SK-N-SH treated with all-trans-retinoic acid at 6 μM for 48 hours (cell line): Measurements from ENCODE around the gene FTO.

Experiments used
- ARNTL ChIP-seq: fragments of 450-650 bp; formaldehyde crosslinking; IDR thresholded peaks from 2 replicates; pipeline ENCODE4 v1.5.0; 2020; ENCODE audit warnings: low read depth, mild to moderate bottlenecking, moderate library complexity, borderline replicate concordance
- CSDC2 ChIP-seq: fragments of 250-450 bp; sonication (Bioruptor Pico); IDR thresholded peaks from 2 replicates; pipeline ENCODE4 v1.5.0; 2020; ENCODE audit warnings: mild to moderate bottlenecking, moderate library complexity
- CSRNP3 ChIP-seq: fragments of 250-450 bp; sonication (Bioruptor Pico); IDR thresholded peaks from 2 replicates; pipeline ENCODE4 v1.5.1; 2021; ENCODE audit warnings: mild to moderate bottlenecking, moderate library complexity
- ESRRG ChIP-seq: fragments of 250-450 bp; sonication (Bioruptor Pico); IDR thresholded peaks from 2 replicates; pipeline ENCODE4 v1.6.1; 2021; ENCODE audit warnings: mild to moderate bottlenecking
- ISL1 ChIP-seq: fragments of 250-450 bp; sonication (Bioruptor Pico); IDR thresholded peaks from 2 replicates; pipeline ENCODE4 v2.1.2; 2022; ENCODE audit warnings: mild to moderate bottlenecking, moderate library complexity
- POU6F1 ChIP-seq: fragments of 250-450 bp; sonication (Bioruptor Pico); IDR thresholded peaks from 2 replicates; pipeline ENCODE4 v1.8.0; 2021; ENCODE audit warnings: low read depth, mild to moderate bottlenecking, moderate library complexity, borderline replicate concordance
- RARB ChIP-seq: fragments of 250-450 bp; sonication (Bioruptor Pico); IDR thresholded peaks from 2 replicates; pipeline ENCODE4 v1.8.0; 2021; ENCODE audit warnings: mild to moderate bottlenecking, moderate library complexity
- TCF4 ChIP-seq: fragments of 250-450 bp; sonication (Bioruptor Pico); IDR thresholded peaks from 2 replicates; pipeline ENCODE4 v1.8.0; 2021; ENCODE audit warnings: mild to moderate bottlenecking, moderate library complexity, borderline replicate concordance
- TSHZ2 ChIP-seq: fragments of 250-450 bp; sonication (Bioruptor Pico); IDR thresholded peaks from 2 replicates; pipeline ENCODE4 v1.5.0; 2020; ENCODE audit warnings: mild to moderate bottlenecking, moderate library complexity
- ZFP3 ChIP-seq: fragments of 250-450 bp; sonication (Bioruptor Pico); IDR thresholded peaks from 2 replicates; pipeline ENCODE4 v1.5.0; 2020; ENCODE audit warnings: mild to moderate bottlenecking, moderate library complexity
- ZFP30 ChIP-seq: fragments of 450-650 bp; formaldehyde crosslinking; IDR thresholded peaks from 2 replicates; pipeline ENCODE4 v1.5.0; 2022; ENCODE audit warnings: mild to moderate bottlenecking, moderate library complexity
- ZNF8 ChIP-seq: fragments of 450-650 bp; formaldehyde crosslinking; IDR thresholded peaks from 2 replicates; pipeline ENCODE4 v1.5.0; 2020; ENCODE audit warnings: mild to moderate bottlenecking, moderate library complexity
- TF ChIP-seq, protein P1 (sequence below): fragments of 250-450 bp; sonication (Bioruptor Pico); IDR thresholded peaks from 2 replicates; pipeline ENCODE4 v1.5.1; 2020; ENCODE audit warnings: low read depth, mild to moderate bottlenecking, moderate library complexity

DNA sequence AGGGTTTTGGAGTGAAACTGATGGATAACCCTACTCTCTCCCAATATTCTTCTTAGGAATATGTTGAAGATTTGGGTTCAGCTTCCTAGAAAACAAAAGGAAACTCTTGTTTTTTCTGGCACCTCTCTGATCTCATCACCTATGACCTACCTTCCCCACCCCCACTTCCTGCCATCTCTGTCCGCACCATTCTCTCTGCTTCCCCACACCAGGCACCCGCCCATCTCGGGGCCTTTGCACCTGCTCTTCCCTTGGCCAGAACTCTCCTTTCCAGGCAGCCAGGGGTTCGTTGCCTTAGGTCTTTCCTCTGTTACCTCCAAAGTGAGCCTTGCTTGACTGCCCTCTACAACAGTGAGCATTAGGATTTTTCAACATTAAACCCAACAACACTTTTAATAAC lies 423.0 kb downstream of the FTO start:
- TF ChIP-seq CSRNP3 (CRISPR knock-in tag) (no peak), RARB (no peak), ARNTL (no peak), ZFP3 (no peak), ZFP30 (CRISPR knock-in tag) (no peak), ESRRG (CRISPR knock-in tag) (no peak), CSDC2 (no peak), TSHZ2 (CRISPR knock-in tag) (no peak), ZNF8 (CRISPR knock-in tag) (no peak), ISL1 (no peak), TCF4 (no peak), POU6F1 (CRISPR knock-in tag) (no peak)
- TF ChIP-seq, protein P1, sequence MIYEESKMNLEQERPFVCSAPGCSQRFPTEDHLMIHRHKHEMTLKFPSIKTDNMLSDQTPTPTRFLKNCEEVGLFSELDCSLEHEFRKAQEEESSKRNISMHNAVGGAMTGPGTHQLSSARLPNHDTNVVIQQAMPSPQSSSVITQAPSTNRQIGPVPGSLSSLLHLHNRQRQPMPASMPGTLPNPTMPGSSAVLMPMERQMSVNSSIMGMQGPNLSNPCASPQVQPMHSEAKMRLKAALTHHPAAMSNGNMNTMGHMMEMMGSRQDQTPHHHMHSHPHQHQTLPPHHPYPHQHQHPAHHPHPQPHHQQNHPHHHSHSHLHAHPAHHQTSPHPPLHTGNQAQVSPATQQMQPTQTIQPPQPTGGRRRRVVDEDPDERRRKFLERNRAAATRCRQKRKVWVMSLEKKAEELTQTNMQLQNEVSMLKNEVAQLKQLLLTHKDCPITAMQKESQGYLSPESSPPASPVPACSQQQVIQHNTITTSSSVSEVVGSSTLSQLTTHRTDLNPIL (CRISPR knock-in tag), result no peak
